Measurements from ENCODE around the gene GP5. TPM values are rescaled to one million over a fixed set of nuclear protein-coding genes. Genes with fewer than 3 reads are reported as not detected.

The GP5 gene
- total RNA-seq, 2 experiments from 2014 or later = 0.62 to 0.64 TPM

- H3K27me3 Mint-ChIP-seq (ENCODE audit: low read depth) = no peaks in the 10 kb centered on the region
- no peak overlapping the region for H3K27ac Mint-ChIP-seq
- intact Hi-C loops (cut with micrococcal nuclease) = no loop called here
- CTCF ChIA-PET = no interaction called here
- H3K4me1 Mint-ChIP-seq (ENCODE audit: low read depth) = no peaks in the 10 kb centered on the region
- no peak for DNase-seq
- no peak overlapping the region for H3K4me3 Mint-ChIP-seq
- H3K36me3 Mint-ChIP-seq (ENCODE audit: low read depth) = peaks cover 1% of the 10 kb centered on the region
- peaks cover 3% of the 10 kb centered on the region for H3K9me3 Mint-ChIP-seq
These were observed 14.5 kb downstream of the GP5 start for GRCh38 chr3:194384569-194385001.

- H3K36me3 Mint-ChIP-seq (ENCODE audit: low read depth) = no peaks in the 10 kb centered on the region
- H3K4me3 Mint-ChIP-seq = no peak overlapping the region
- CTCF ChIA-PET = no interaction called here
- H3K27me3 Mint-ChIP-seq (ENCODE audit: low read depth) = no peaks in the 10 kb centered on the region
- H3K27ac Mint-ChIP-seq = no peak overlapping the region
- H3K9me3 Mint-ChIP-seq = no peaks in the 10 kb centered on the region
- H3K4me1 Mint-ChIP-seq (ENCODE audit: low read depth) = no peaks in the 10 kb centered on the region
- DNase-seq = no peak
- intact Hi-C loops (cut with micrococcal nuclease) = no loop called here
These were observed 14.9 kb downstream of the GP5 start for GRCh38 chr3:194384156-194384555.

- Mint-ChIP-seq H3K9me3 (no peaks in the 10 kb centered on the region), H3K27ac (no peak overlapping the region), H3K4me1 (ENCODE audit: low read depth) (no peaks in the 10 kb centered on the region), H3K27me3 (ENCODE audit: low read depth) (no peaks in the 10 kb centered on the region), H3K4me3 (no peak overlapping the region), H3K36me3 (ENCODE audit: low read depth) (no peaks in the 10 kb centered on the region)
- intact Hi-C loops (cut with micrococcal nuclease) = no loop called here
- DNase-seq = no peak
- CTCF ChIA-PET = interaction anchor here (0.7 to 1.0 kb wide), 2 partner anchors 40 to 67 kb away, joined by 3 read pairs; no protein-coding TSS in a partner anchor
These were observed 15.7 kb downstream of the GP5 start for GRCh38 chr3:194383276-194383940.

- Mint-ChIP-seq H3K9me3 (no peaks in the 10 kb centered on the region), H3K27ac (no peak overlapping the region), H3K27me3 (ENCODE audit: low read depth) (no peaks in the 10 kb centered on the region), H3K36me3 (ENCODE audit: low read depth) (no peaks in the 10 kb centered on the region), H3K4me1 (ENCODE audit: low read depth) (no peaks in the 10 kb centered on the region), H3K4me3 (no peak overlapping the region)
- no peak for DNase-seq
- intact Hi-C loops (cut with micrococcal nuclease) = no loop called here
- CTCF ChIA-PET = interaction anchor here (0.7 to 1.0 kb wide), 2 partner anchors 39 to 67 kb away, joined by 3 read pairs; no protein-coding TSS in a partner anchor
These were observed 16.2 kb downstream of the GP5 start for GRCh38 chr3:194382892-194383223.

- intact Hi-C loops (cut with micrococcal nuclease) = no loop called here
- CTCF ChIA-PET = interaction anchor here (0.7 kb wide), 1 partner anchor 39 kb away, joined by 3 read pairs; no protein-coding TSS in a partner anchor
- H3K36me3 Mint-ChIP-seq (ENCODE audit: low read depth) = no peaks in the 10 kb centered on the region
- H3K27ac Mint-ChIP-seq = no peak overlapping the region
- no peaks in the 10 kb centered on the region for H3K9me3 Mint-ChIP-seq
- no peaks in the 10 kb centered on the region for H3K27me3 Mint-ChIP-seq (ENCODE audit: low read depth)
- no peaks in the 10 kb centered on the region for H3K4me1 Mint-ChIP-seq (ENCODE audit: low read depth)
- no peak overlapping the region for H3K4me3 Mint-ChIP-seq
- DNase-seq = no peak
These were observed 16.7 kb downstream of the GP5 start for GRCh38 chr3:194382196-194382891.

GRCh38 chr3:194381460-194381875, 17.6 kb downstream of the GP5 start:
- DNase-seq = no peak
- no peaks in the 10 kb centered on the region for H3K27me3 Mint-ChIP-seq (ENCODE audit: low read depth)
- intact Hi-C loops (cut with micrococcal nuclease) = no loop called here
- no peaks in the 10 kb centered on the region for H3K4me1 Mint-ChIP-seq (ENCODE audit: low read depth)
- H3K27ac Mint-ChIP-seq = no peak overlapping the region
- no peaks in the 10 kb centered on the region for H3K9me3 Mint-ChIP-seq
- CTCF ChIA-PET = no interaction called here
- no peak overlapping the region for H3K4me3 Mint-ChIP-seq
- no peaks in the 10 kb centered on the region for H3K36me3 Mint-ChIP-seq (ENCODE audit: low read depth)

- CTCF ChIA-PET = no interaction called here
- Mint-ChIP-seq H3K4me1 (ENCODE audit: low read depth) (no peaks in the 10 kb centered on the region), H3K9me3 (no peaks in the 10 kb centered on the region), H3K4me3 (no peak overlapping the region), H3K27me3 (ENCODE audit: low read depth) (no peaks in the 10 kb centered on the region), H3K27ac (no peak overlapping the region), H3K36me3 (ENCODE audit: low read depth) (no peaks in the 10 kb centered on the region)
- DNase-seq = no peak
- intact Hi-C loops (cut with micrococcal nuclease) = no loop called here
These were observed 18.7 kb downstream of the GP5 start for GRCh38 chr3:194380326-194380725.

- DNase-seq = no peak
- Mint-ChIP-seq H3K27ac (no peak overlapping the region), H3K9me3 (no peaks in the 10 kb centered on the region), H3K4me1 (ENCODE audit: low read depth) (no peaks in the 10 kb centered on the region), H3K27me3 (ENCODE audit: low read depth) (no peaks in the 10 kb centered on the region), H3K36me3 (ENCODE audit: low read depth) (no peaks in the 10 kb centered on the region), H3K4me3 (no peak overlapping the region)
- CTCF ChIA-PET = interaction anchor here (1.2 kb wide), 1 partner anchor 36 kb away, joined by 5 read pairs; no protein-coding TSS in a partner anchor
- intact Hi-C loops (cut with micrococcal nuclease) = no loop called here
These were observed 19.4 kb downstream of the GP5 start for GRCh38 chr3:194379651-194380050.

- Mint-ChIP-seq H3K9me3 (no peaks in the 10 kb centered on the region), H3K27me3 (ENCODE audit: low read depth) (no peaks in the 10 kb centered on the region), H3K4me3 (no peak overlapping the region), H3K36me3 (ENCODE audit: low read depth) (no peaks in the 10 kb centered on the region), H3K27ac (no peak overlapping the region), H3K4me1 (ENCODE audit: low read depth) (no peaks in the 10 kb centered on the region)
- intact Hi-C loops (cut with micrococcal nuclease) = no loop called here
- CTCF ChIA-PET = interaction anchor here (0.6 to 1.2 kb wide), 2 partner anchors 35 to 68 kb away, joined by 4 to 5 read pairs; no protein-coding TSS in a partner anchor
- DNase-seq = no peak
These were observed 19.8 kb downstream of the GP5 start for GRCh38 chr3:194379231-194379630.

- Mint-ChIP-seq H3K36me3 (ENCODE audit: low read depth) (no peaks in the 10 kb centered on the region), H3K4me3 (no peak overlapping the region), H3K27me3 (ENCODE audit: low read depth) (no peaks in the 10 kb centered on the region), H3K4me1 (ENCODE audit: low read depth) (no peaks in the 10 kb centered on the region), H3K9me3 (no peaks in the 10 kb centered on the region), H3K27ac (no peak overlapping the region)
- intact Hi-C loops (cut with micrococcal nuclease) = no loop called here
- CTCF ChIA-PET = interaction anchor here (1.5 to 1.8 kb wide), 2 partner anchors 34 to 38 kb away, joined by 3 to 5 read pairs; no protein-coding TSS in a partner anchor
- no peak for DNase-seq
These were observed 21.4 kb downstream of the GP5 start for GRCh38 chr3:194377708-194378107.

- intact Hi-C loops (cut with micrococcal nuclease) = no loop called here
- no peak for DNase-seq
- H3K27me3 Mint-ChIP-seq (ENCODE audit: low read depth) = no peaks in the 10 kb centered on the region
- H3K27ac Mint-ChIP-seq = no peak overlapping the region
- no peaks in the 10 kb centered on the region for H3K4me1 Mint-ChIP-seq (ENCODE audit: low read depth)
- CTCF ChIA-PET = no interaction called here
- no peak overlapping the region for H3K4me3 Mint-ChIP-seq
- H3K36me3 Mint-ChIP-seq (ENCODE audit: low read depth) = no peaks in the 10 kb centered on the region
- no peaks in the 10 kb centered on the region for H3K9me3 Mint-ChIP-seq
These were observed 22.9 kb downstream of the GP5 start for GRCh38 chr3:194376241-194376560.

- CTCF ChIA-PET = no interaction called here
- no peaks in the 10 kb centered on the region for H3K9me3 Mint-ChIP-seq
These were observed 23.4 kb downstream of the GP5 start for GRCh38 chr3:194375473-194376240.

More at GRCh38 chr3:194375473-194376240, 23.4 kb downstream of the GP5 start:
- intact Hi-C loops (cut with micrococcal nuclease) = no loop called here
- Mint-ChIP-seq H3K4me3 (no peak overlapping the region), H3K27ac (no peak overlapping the region), H3K4me1 (ENCODE audit: low read depth) (no peaks in the 10 kb centered on the region), H3K27me3 (ENCODE audit: low read depth) (peaks cover 1% of the 10 kb centered on the region), H3K36me3 (ENCODE audit: low read depth) (no peaks in the 10 kb centered on the region)
- no peak for DNase-seq

Measured in activated naive CD4-positive, alpha-beta T cell treated with anti-CD3 and anti-CD28 coated beads for 36 hours (primary cell).